NCI-H526 (cell line): ENCODE measurements around the gene DNAJB12.
A peak's percentile ranks its signal among the peaks of the same experiment; 100 is the strongest.
"Not testable (repeated sequence)": the region's sequence is repeated elsewhere in the genome, so short reads cannot be mapped to it uniquely, and the experiment has no call there.

ENCODE experiments used
- DNase-seq, 2 experiments: peaks; one replicate each; lab custom pipeline; 2025; lab: John Stamatoyannopoulos, UW

DNAJB12 gene

DNA sequence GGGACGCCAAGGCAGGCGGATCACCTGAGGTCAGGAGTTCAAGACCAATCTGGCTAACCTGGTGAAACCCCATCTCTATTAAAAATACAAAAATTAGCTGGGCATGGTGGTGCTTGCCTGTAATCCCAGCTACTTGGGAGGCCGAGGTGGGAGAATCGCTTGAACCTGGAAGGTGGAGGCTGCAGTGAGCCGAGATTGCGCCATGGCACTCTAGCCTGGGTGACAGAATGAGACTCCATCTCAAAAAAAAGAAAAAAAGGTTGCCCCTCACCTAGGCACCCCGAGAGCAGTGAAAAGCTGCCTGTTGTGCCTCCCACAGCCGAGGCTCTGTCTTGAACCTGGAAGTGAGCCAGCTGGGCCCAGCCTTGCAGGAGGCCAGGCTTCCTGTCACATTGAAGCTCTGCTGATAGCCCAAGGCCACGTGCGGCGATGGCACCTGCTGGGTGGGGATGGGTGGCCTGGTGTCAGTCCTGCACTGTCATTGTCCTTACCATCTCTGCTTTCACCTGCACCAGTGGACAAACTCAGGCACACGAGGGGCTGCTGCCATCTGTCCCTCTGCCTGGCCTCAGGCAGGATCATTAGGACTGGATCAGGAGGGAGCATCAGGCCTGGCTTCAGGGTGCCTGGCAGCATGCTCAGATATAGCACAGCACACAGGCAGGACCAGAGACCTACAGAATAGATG, 37.8 kb downstream of the DNAJB12 start:
- DNase-seq, result no peak

DNA sequence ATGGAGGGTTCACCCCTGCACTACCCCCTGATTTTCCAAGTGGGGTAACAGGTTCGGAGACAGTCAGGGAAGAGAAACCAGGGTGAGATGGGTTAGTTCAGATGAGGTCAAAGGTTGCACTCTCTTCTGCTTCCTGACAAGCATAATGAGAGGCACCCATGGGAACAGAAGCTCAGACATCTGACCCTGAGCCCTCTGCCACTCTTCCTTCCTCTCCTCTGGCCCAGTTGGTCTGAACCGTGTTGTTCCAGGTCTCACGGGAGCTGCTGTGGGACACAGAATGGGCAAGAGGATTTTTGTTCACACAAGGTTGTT, 38.4 kb downstream of the DNAJB12 start:
- no peak for DNase-seq

DNA sequence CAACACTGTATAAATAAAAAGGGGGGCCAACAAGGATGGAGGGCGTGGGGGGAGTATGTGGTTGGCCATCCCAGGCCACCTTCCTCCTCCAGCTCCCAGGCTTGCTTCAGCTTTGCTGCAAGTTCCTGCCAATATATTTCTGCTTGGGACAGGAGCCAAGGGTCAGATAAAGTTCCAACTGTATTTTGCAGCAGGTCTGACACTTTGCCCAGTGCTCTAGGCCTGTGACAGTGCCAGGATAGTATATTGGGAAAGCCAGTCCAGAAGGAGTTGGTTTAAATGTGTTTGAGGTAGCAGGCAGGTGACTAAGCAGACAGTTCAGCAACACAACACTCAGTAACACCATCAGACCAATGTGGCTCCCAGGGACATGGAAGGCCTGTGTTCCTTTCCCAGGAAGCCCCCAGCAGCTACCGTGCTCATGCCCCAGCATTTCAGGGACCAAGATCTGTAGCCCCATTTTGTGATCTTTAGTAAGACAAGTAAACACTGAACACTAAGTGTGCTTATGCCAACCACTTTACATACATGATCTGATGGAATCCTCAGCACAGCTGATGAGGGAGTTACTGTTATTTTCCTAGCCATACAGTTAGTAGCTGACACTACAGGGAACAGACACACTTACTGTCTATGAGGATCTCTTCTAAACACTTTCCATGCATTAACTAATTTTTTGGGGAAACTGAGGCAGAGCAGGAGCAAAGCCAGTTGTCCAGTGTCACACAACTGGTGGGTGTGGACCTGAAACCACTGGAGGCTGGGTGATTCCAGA, 38.9 kb downstream of the DNAJB12 start:
- DNase-seq, result no peak

DNA sequence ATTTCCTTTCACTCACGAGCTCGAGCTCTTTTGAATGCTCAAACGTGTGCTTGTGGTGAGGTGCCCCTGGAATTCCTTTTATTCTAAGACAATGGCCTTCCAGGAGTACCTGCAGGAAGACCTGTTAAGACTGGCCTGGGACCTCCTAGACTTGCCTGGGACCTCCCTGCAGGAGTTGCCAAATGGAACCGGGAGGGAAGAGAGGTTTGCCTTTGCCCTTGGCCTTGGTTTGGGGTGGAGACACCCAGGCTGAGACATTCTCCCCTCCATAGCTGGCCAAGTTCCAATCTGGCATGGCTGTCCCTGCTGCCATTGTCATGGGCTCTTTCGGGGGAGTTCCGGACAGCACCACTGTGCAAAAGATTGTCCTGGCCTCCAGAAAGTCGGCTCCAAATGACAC, 39.7 kb downstream of the DNAJB12 start:
- no peak for DNase-seq

DNA sequence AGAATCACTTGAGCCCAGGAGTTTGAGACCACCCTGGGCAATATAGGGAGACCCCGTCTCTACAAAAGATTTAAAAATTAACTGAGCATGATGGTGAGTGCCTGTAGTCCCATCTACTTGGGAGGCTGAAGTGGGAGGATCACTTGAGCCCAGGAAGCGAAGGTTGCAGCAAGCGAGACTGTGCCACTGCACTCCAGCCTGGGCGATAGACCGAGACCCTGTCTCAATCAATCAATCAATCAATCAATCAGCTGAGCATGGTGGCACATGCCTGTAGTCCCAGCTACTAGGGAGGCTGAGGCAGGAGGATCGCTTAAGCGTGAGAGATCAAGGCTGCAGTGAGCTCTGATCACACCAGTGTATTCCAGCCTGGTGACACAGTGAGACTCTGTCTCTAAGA, 40.5 kb downstream of the DNAJB12 start:
- no peak for DNase-seq

DNA sequence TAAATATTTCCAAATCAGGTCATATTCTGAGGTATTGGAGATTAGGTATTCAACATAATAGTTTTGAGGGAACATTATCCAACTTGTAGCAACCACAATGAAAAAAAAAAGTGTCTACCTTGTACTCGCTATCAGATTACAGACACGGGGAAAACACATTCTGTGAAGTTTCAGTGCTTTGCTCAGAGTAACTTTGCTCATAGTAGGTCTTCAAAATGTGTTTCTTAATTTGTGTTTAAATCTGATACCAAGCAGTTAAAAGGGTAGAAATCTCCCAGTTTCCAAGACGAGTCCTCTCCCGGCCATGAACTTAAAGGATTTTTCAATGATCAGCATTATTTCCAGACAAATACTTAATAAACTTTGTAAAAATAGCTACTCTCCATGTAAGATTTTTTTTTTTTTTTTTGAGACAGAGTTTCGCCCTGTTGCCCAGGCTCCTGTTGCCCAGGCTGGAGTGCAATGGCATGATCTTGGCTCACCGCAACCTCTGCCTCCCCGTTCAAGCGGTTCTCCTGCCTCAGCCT, 41.8 kb downstream of the DNAJB12 start:
- no peak for DNase-seq

DNA sequence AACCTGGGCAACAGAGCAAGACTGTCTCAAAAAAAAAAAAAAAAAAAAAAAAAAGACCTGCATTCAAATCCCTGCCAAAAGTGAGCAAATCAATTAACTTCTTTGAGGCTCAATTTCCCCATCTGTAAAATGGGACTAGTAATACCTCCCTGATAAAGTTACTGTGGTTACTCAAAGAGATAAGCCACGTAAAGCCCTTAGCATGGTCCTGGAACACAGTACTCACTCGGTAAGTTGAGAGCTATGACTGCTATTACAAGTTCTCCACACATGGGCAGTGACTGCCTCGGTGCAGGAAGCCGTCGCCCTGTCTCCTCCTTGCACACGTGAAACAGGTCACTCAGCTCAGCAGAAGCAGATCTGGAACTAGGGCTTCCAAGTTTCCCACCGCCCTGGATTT, 43.1 kb downstream of the DNAJB12 start:
- DNase-seq, result no peak

DNA sequence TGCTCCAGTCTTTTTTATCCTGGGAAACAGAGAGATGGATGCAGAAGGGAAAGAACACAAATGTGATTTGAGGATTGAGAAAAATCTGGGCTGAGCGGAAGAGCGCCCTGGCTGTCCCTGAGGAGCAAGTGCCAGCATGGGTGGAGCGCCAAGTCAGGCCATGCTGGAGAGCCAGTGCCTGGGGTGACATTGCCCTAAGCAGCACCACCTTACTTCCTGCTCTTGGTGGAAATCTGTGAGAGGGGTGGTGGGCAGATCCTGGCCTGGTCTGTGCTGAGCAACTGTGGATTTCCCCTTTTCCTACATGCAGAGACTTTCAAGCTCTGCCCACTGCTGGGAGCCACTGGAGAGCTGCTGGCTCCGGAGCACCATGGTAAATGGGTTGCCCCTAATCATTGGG, 44.1 kb downstream of the DNAJB12 start:
- DNase-seq, result no peak

DNA sequence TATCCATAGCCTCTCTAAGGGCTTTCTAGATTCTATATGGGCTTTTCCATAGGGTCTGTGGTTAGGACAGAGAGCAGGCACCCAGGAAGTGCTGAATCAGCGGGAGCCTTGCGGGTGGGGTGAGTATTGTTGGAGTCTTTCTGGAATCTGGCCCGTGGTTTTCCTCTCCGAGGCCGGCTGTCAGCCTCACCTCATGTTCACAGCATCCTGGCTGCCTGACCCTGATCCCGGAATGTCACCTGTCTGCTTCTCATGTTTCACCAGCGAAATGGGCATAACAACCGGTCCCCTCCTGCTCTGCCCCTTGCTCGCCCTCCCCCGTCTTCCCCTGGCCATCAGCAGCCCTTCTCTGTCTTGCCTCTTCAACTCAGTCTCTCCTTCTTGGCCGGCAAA, 44.5 kb downstream of the DNAJB12 start:
- DNase-seq, result no peak

DNA sequence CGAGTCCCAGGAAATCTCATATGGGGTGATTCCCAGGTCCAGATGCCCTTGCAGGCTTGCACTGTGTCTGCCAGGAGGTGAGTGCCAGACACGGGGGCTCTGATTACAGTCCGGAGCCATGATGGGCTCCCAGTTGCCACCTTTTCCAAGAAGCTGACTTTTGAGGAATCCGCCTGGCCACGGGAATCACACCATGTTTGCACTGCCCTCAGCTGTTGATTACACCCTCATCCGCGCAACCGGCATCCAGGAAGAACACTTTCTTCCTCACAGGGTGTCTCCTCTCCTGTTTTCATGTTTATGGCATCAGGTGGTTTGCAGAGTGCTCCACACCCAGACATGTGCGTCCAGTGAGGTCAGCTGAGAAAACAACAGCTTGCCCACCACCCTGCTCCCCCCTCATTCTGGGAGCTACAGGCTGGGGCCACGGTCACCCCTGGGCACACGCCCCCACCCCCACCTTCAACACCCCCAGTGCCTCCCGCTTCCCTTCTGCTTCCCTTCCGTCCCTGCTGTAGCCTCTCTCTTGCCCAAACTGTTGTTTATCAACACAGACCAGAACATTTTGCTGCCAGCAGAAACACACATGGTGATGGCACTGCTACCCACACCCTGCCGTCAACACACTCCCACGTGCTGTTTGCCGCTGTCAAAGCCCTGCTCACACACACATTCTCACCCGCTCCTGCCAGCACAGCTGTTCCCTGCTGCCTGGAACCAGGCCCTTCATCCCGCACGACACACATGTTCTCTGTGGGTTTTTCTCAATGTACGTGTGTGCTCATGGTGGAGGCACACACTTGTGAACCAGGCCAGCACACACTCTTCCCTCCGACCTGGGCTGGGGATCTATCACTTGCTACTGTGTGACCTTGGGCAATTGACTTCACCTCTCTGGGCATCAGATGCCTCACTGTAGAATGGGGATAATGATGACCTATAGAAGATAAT, 45.2 kb downstream of the DNAJB12 start:
- no peak for DNase-seq

DNA sequence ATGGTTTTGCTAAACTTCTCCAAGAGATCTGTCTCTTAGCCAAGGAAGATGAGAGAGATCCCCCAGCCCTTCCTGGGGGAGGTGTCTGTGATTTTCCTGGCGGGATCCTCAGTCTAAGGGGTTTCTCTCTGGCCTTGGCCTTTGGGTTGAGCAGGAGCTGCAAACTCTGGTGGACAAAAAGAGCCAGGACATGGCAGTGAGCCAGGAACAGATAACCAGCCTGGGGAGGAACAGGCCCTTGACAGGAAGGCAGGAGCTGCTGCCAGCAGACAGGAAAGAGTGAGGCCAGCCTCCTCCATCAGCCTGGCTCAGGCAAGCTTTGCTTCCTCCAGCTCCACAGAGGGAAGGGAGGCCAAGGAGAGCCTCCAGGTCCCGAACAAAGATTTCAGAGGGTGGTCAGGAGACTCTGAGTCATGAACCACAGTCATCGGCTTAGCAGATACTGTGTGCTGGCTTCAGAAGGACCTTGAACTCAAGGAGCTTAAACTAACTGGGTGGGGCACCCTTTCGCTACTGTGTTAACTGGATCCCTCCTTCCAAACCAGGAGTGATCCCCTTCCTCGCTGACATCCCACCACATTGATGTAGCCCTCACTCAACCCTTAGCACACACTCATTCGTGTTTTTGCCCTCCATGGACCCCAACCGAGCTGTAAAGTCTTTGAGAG, 46.3 kb downstream of the DNAJB12 start:
- no peak for DNase-seq

DNA sequence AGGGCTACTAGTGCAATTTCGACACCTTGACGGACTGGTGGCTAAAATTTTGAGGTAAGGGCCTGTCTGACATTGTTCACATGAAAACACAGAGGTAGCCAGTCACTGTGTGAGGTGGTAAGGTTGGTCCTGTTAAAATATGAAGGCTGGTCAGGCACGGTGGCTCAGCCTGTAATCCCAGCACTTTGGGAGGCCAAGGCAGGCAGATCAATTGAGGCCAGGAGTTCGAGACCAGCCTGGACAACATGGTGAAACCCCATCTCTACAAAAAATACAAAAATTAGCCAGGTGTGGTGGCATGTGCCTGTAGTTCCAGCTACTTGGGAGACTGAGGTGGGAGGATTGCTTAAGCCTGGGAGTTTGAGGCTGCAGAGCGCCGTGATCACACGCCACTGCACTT, 47.0 kb downstream of the DNAJB12 start:
- not testable (repeated sequence) for DNase-seq

DNA sequence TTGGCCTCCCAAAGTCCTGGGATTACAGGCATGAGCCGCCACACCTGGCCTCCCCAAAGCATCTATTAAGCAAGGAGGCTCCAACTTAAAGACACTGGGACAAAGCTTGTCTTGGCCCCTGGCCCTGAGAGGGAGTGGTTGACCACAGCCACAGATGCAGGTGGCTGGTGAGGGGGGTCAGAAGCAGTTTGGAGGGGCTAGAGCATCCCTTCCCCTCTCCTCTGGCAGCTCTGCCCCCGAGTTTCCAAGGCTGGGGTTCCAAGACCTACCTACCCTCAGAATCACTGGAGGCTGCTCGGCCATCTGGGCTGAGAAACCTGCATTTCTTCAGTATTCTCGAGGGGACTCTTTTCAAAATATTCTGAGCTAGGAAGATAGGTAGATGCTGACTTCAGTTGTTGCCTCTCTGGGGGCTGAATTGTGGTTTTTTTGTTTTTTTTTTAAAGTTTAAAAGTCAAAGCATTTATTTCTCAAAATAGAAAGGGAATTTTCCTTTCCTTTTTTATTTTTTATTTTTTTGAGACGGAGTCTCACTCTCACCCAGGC, 48.4 kb downstream of the DNAJB12 start:
- DNase-seq, result no peak

DNA sequence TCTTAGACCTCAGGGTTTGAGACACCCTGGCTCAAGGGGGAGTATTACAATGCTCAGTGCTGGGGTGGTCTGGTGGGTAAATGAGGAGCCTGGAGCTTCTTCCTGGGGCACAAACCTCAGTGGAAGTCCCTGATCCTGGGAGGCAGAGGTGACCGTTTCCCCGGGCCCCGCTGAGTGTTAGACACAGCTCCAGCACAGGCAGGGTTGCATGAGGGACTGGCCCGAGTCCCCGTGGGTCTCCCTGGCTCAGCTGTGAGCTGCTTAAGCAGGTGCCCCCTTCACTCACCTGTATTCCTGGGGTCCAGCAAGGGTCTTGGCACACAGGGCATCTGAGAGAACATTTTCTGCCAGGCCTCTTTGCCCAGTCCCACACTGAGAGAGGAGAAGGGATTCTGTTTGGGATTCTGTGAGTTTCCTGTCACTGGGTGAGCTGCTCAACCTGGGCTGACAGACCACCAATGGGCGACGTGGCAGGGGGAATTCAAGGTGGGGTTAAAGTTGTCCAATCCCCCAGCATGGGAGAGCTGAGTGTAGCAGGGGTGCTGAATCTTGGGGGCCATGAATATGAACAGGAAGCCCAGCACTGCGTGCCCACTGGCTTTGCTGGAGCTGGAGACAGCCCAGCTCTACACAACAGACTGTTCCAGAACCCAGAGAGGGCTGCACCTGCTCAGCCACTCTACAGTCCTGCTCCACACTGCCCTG, 51.1 kb downstream of the DNAJB12 start:
- no peak for DNase-seq

DNA sequence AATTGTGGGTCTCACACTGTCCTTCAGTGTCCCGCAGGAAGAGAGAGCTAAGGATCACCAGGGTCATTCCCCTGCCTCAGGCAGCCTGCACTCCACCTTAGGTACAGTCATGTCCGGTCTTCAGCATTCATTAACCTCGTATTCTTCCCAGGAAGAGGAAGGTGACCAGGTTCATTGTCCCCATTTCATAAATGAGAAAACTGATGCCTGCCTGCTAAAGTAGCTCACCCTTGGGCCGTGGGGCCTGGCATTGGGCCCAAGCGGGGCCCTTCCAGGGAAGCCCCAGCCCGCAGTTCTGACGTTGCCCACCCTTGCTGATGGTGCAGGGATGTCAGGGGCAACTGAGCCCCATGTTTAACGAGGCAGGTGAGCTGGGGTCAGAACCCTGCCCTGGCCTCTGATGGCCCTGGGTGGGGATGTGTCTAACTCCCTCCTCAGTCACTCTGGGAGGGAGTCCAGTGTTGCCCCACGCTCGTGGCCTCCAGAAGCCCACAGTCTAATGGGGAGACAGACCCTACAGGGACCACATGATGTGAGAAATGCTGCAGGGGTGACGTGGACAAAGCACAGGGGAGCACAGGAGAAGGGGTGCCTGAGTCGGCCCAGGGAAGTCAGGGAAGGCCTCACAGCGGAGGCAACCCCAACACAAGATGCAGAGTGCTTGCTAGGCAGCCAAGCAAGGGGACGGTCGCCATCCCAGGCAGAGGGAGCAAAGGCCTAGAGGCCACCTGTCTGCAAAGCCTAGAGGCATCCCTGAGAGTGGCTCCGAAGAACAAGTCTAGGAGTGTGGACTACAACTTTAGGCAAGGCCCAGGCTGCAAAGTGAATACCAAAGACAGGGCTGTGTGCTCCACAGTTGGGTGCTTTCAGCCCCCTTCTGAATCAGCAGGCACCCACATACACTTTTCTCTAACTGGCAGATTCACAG, 55.9 kb downstream of the DNAJB12 start:
- no peak for DNase-seq

DNA sequence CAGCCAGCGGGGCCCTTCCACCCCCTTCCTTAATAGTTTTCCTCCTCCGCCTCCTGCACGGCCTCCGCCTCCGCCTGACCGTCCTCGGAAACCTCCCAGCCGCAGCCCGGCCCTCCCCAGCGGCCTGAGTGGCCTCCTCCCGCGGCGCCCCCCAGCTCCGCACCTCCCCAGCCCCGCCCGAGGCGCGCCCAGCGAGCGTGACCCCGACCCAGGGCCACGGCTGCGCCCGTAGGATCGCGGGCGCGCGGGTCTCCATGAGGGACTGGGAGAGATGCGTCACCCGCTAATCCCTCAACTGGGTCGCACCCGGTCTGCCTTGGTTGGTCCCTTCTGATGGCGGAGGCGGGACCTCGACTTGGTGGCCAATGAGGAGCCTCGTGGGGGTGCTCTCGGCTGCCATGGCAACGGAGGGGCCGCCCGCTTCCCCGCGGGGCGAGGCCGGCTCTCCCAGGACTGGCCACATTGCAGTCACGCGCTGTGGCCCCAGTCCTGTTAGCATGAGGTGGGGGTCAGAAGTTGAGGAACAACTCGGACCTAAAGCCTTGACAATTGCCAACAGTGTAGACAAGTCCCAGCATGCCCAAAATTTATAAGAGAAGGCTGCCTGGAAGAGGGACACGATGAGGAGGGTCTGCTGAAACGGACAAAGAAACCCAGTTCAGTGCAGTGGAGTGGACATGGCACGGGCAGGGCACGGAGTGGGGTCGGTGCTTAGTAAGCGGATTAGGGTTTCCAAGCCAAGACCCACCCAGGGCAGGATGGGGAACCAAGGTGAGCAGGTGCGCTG, 56.7 kb downstream of the DNAJB12 start:
- peak; percentile 86 to 94 for DNase-seq

DNA sequence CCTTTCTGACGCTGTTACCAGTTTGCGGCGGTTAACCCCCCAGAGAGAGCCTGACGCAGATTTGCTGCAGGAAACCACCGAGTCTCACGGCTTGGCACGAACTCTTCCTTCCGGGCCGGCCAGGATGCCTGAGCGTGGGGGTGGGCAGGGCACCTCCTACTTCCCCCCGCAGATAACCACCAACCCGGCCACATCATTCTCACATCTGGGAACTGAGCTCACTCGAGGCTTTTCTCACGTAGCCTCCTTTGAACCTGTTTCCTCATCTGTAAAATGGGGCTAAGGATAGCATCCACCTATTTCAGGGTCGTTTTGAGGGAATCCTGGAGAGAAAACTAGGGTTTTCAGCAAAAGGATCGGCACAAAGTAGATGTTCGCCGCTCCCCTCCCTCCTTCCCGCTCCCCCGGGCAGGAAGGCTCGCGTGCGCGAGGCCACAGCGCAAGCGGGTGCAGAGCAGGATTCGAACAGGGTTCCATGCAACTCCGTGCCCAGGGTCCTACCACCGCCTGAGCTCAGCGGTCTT, 57.4 kb downstream of the DNAJB12 start:
- no peak for DNase-seq

DNA sequence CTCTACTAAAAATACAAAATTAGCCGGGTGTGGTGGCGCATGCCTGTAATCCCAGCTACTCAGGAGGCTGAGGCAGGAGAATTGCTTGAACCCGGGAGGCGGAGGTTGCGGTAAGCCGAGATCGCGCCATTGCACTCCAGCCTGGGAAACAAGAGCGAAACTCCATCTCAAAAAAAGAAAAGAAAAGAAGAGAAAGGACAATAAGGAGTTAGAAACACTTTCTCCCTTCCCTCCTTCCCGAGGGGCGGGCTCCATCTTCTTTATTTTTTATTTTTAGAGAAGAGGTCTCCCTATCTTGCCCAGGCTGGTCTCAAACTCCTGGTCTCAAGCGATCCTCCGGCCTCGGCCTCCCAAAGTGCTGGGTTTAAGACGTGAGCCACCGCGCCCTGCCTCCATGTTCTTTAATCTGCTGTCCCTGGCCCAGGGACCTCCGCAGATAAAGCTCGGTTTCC, 57.9 kb downstream of the DNAJB12 start:
- not testable (repeated sequence) for DNase-seq
